ENCODE results near the gene MAP3K7.

GRCh38 chr6:90502866-90503407, 83.9 kb downstream of the MAP3K7 start:
- no peak for TF ChIP-seq CTCF (IDR thresholded peaks at IDR 0.05)
- TF ChIP-seq EP300 (IDR thresholded peaks at IDR 0.05): no peak

All from stomach (tissue), 4 donors.